Neural progenitor cell (in vitro differentiated cells): Measurements from ENCODE around the gene SLC15A3. TPM values are rescaled to one million over a fixed set of nuclear protein-coding genes. Genes with fewer than 3 reads are reported as not detected.

Experiments used
- DNase-seq: peaks from one replicate; pipeline ENCODE4 v3.0.0-alpha.2; 2016; ENCODE audit warnings: low spot score
- H2AFZ ChIP-seq: fragments of 200-600 bp; sonication (generic); replicated peaks from 2 replicates; pipeline ENCODE4 v1.6.1; 2016; ENCODE audit warnings: antibody characterized with exemption
- H3F3A ChIP-seq: fragments of 200-600 bp; sonication (generic); 2 replicates; pipeline ENCODE4 v1.6.1; 2016; ENCODE audit warnings: antibody characterized with exemption, low read depth
- H3K27ac ChIP-seq: fragments of 200-600 bp; sonication (generic); 2 replicates; pipeline ENCODE4 v1.5.1; 2016; ENCODE audit warnings: mild to moderate bottlenecking
- H3K27me3 ChIP-seq: fragments of 200-600 bp; sonication (generic); 2 replicates; pipeline ENCODE4 v1.6.1; 2016; ENCODE audit warnings: mild to moderate bottlenecking, moderate library complexity
- H3K36me3 ChIP-seq: fragments of 200-600 bp; sonication (generic); 2 replicates; pipeline ENCODE4 v1.5.1; 2016
- H3K4me1 ChIP-seq: fragments of 200-600 bp; sonication (generic); 2 replicates; pipeline ENCODE4 v1.6.1; 2016; ENCODE audit warnings: mixed run types
- H3K4me2 ChIP-seq: fragments of 200-600 bp; sonication (generic); 2 replicates; pipeline ENCODE4 v1.6.1; 2016
- H3K4me3 ChIP-seq: fragments of 200-600 bp; sonication (generic); 2 replicates; pipeline ENCODE4 v1.5.1; 2016
- H3K79me2 ChIP-seq: fragments of 200-600 bp; sonication (generic); 2 replicates; pipeline ENCODE4 v1.6.1; 2016; ENCODE audit warnings: low read depth
- H3K9ac ChIP-seq: fragments of 200-600 bp; sonication (generic); 2 replicates; pipeline ENCODE4 v1.6.1; 2016
- H3K9me3 ChIP-seq: fragments of 200-600 bp; sonication (generic); 2 replicates; pipeline ENCODE4 v1.5.1; 2016; ENCODE audit warnings: low read depth
- H4K20me1 ChIP-seq: fragments of 200-600 bp; sonication (generic); 2 replicates; pipeline ENCODE4 v1.6.1; 2016; ENCODE audit warnings: low read depth
- H3K27ac Mint-ChIP-seq: 3 replicates; pipeline ENCODE4 v1.8.0; 2021; ENCODE audit warnings: mixed read lengths
- H3K27me3 Mint-ChIP-seq: 2 replicates; pipeline ENCODE4 v1.8.0; 2022; ENCODE audit warnings: low read depth, mild to moderate bottlenecking, inconsistent platforms, moderate library complexity, mixed read lengths; ENCODE audit not compliant: insufficient read depth
- H3K36me3 Mint-ChIP-seq: 3 replicates; pipeline ENCODE4 v1.8.0; 2021; ENCODE audit warnings: mixed read lengths
- H3K4me1 Mint-ChIP-seq: 3 replicates; pipeline ENCODE4 v1.8.0; 2021; ENCODE audit warnings: mixed read lengths
- H3K4me3 Mint-ChIP-seq: 3 replicates; pipeline ENCODE4 v1.8.0; 2021; ENCODE audit warnings: mild to moderate bottlenecking, moderate library complexity, mixed read lengths
- H3K9me3 Mint-ChIP-seq: 3 replicates; pipeline ENCODE4 v1.8.0; 2020; ENCODE audit warnings: mixed read lengths
- CTCF ChIP-seq: fragments of 200-600 bp; sonication (generic); IDR thresholded peaks from 2 replicates; pipeline ENCODE4 v1.5.1; 2017; ENCODE audit warnings: antibody characterized with exemption, mild to moderate bottlenecking
- EZH2 ChIP-seq: fragments of 200-600 bp; sonication (generic); IDR thresholded peaks from 2 replicates; pipeline ENCODE4 v1.6.1; 2017; ENCODE audit warnings: antibody characterized with exemption, mild to moderate bottlenecking, moderate library complexity
- EZH2phosphoT487 ChIP-seq: fragments of 200-600 bp; sonication (generic); IDR thresholded peaks from 2 replicates; pipeline ENCODE4 v1.6.1; 2017; ENCODE audit warnings: antibody characterized with exemption
- total RNA-seq: library from RNA; depleted of rRNA; stranded (reverse); fragments of >200 nt; gene quantifications from 2 replicates; pipeline ENCODE4 v1.2.3, GENCODE V29; 2015; ENCODE audit warnings: low replicate concordance

SLC15A3 gene
- total RNA-seq, 1 donor from 2014 or later, result 1.4 TPM

- Histone ChIP-seq H3K4me3 (no peak overlapping the region), H3K36me3 (no peaks in the 10 kb centered on the region), H3F3A (no peaks in the 10 kb centered on the region), H3K9ac (no peak overlapping the region), H4K20me1 (no peaks in the 10 kb centered on the region), H3K9me3 (no peaks in the 10 kb centered on the region), H3K27ac (no peak overlapping the region), H2AFZ (no peak overlapping the region), H3K4me1 (no peaks in the 10 kb centered on the region), H3K79me2 (no peaks in the 10 kb centered on the region), H3K4me2 (no peak overlapping the region), H3K27me3 (no peaks in the 10 kb centered on the region)
- Mint-ChIP-seq H3K9me3 (no peaks in the 10 kb centered on the region), H3K4me3 (no peak overlapping the region), H3K27ac (no peak overlapping the region), H3K4me1 (peaks cover 9% of the 10 kb centered on the region), H3K27me3 (peaks cover 3% of the 10 kb centered on the region), H3K36me3 (no peaks in the 10 kb centered on the region)
- DNase-seq, result no peak
- TF ChIP-seq EZH2phosphoT487, result no peak
- TF ChIP-seq EZH2, result no peak
- no peak for TF ChIP-seq CTCF
Measured at GRCh38 chr11:60985501-60985900, 33.5 kb upstream of the SLC15A3 start.

- no peak overlapping the region for H3K27ac ChIP-seq
- H4K20me1 ChIP-seq, result no peaks in the 10 kb centered on the region
- Mint-ChIP-seq H3K9me3 (no peaks in the 10 kb centered on the region), H3K27me3 (peaks cover 3% of the 10 kb centered on the region), H3K4me1 (peaks cover 9% of the 10 kb centered on the region), H3K36me3 (no peaks in the 10 kb centered on the region), H3K27ac (no peak overlapping the region), H3K4me3 (no peak overlapping the region)
- no peak overlapping the region for H3K9ac ChIP-seq
- TF ChIP-seq EZH2, result no peak
- no peak for TF ChIP-seq CTCF
- no peak for TF ChIP-seq EZH2phosphoT487
- no peak overlapping the region for H2AFZ ChIP-seq
- H3K4me2 ChIP-seq, result no peak overlapping the region
- H3K36me3 ChIP-seq, result no peaks in the 10 kb centered on the region
- H3K27me3 ChIP-seq, result no peaks in the 10 kb centered on the region
- no peaks in the 10 kb centered on the region for H3K4me1 ChIP-seq
- H3K79me2 ChIP-seq, result no peaks in the 10 kb centered on the region
- no peaks in the 10 kb centered on the region for H3K9me3 ChIP-seq
- no peak overlapping the region for H3K4me3 ChIP-seq
- no peaks in the 10 kb centered on the region for H3F3A ChIP-seq
- DNase-seq, result no peak
Measured at GRCh38 chr11:60984636-60985035, 32.7 kb upstream of the SLC15A3 start.

- Histone ChIP-seq H3F3A (no peaks in the 10 kb centered on the region), H3K79me2 (no peaks in the 10 kb centered on the region), H3K4me2 (no peak overlapping the region), H4K20me1 (no peaks in the 10 kb centered on the region), H3K4me3 (no peak overlapping the region), H3K4me1 (no peaks in the 10 kb centered on the region), H2AFZ (no peak overlapping the region), H3K9ac (no peak overlapping the region), H3K36me3 (no peaks in the 10 kb centered on the region), H3K27ac (no peak overlapping the region), H3K27me3 (no peaks in the 10 kb centered on the region), H3K9me3 (no peaks in the 10 kb centered on the region)
- Mint-ChIP-seq H3K27me3 (peaks cover 3% of the 10 kb centered on the region), H3K27ac (no peak overlapping the region), H3K4me1 (peaks cover 9% of the 10 kb centered on the region), H3K36me3 (no peaks in the 10 kb centered on the region), H3K4me3 (no peak overlapping the region), H3K9me3 (no peaks in the 10 kb centered on the region)
- TF ChIP-seq EZH2phosphoT487 (no peak), EZH2 (no peak), CTCF (no peak)
- no peak for DNase-seq
Measured at GRCh38 chr11:60984149-60984548, 32.2 kb upstream of the SLC15A3 start.

GRCh38 chr11:60982184-60982583 lies 30.2 kb upstream of the SLC15A3 start:
- Mint-ChIP-seq H3K4me1 (peaks cover 9% of the 10 kb centered on the region), H3K27ac (peak overlapping the region; percentile 30), H3K9me3 (no peaks in the 10 kb centered on the region), H3K36me3 (no peaks in the 10 kb centered on the region), H3K4me3 (no peak overlapping the region), H3K27me3 (peaks cover 3% of the 10 kb centered on the region)
- Histone ChIP-seq H3K27me3 (no peaks in the 10 kb centered on the region), H3K36me3 (no peaks in the 10 kb centered on the region), H3K4me2 (no peak overlapping the region), H3K4me3 (no peak overlapping the region), H3K4me1 (no peaks in the 10 kb centered on the region), H3K27ac (no peak overlapping the region), H3K9me3 (no peaks in the 10 kb centered on the region), H4K20me1 (no peaks in the 10 kb centered on the region), H2AFZ (peak overlapping the region; percentile 68), H3K79me2 (no peaks in the 10 kb centered on the region), H3K9ac (no peak overlapping the region), H3F3A (no peaks in the 10 kb centered on the region)
- no peak for DNase-seq
- TF ChIP-seq CTCF, result no peak
- no peak for TF ChIP-seq EZH2phosphoT487
- no peak for TF ChIP-seq EZH2
